ENCODE data around the gene CAPN8.

DNA sequence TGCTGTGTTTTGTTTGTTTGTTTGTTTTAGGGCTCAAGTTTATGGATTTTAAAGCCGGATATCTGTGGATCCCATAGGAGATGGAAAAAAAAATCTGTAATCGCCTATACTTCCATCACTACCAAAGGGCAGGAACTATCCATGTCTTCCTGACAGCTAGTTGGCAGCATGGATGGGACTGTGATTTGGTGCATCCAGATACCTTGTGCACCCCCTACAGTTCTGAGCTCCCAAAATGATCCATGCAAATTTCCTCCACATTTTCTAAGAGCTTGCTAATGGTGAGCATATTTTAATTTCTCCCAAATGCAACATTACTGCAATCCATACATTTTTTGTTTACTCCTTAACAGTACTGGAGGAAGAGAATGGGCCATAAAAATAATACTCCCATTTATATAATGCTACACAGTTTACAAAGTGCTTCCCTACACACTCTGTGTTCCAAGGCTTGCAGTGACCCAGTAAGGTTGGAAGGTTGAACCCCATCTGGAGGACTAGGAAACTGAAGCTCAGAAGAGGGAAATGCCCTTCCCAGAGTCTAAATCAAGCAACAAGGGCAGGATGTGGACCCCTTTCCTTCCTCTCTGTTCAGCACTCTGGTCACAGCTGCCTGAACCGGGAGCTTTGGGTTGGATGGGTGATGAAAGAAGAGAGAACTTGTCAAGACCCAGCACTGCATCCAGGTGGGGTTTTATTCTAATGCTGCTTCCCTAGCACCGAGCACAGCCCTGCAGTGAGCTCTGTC is 48.0 kb downstream of the CAPN8 start:
- TF ChIP-seq, protein P1, sequence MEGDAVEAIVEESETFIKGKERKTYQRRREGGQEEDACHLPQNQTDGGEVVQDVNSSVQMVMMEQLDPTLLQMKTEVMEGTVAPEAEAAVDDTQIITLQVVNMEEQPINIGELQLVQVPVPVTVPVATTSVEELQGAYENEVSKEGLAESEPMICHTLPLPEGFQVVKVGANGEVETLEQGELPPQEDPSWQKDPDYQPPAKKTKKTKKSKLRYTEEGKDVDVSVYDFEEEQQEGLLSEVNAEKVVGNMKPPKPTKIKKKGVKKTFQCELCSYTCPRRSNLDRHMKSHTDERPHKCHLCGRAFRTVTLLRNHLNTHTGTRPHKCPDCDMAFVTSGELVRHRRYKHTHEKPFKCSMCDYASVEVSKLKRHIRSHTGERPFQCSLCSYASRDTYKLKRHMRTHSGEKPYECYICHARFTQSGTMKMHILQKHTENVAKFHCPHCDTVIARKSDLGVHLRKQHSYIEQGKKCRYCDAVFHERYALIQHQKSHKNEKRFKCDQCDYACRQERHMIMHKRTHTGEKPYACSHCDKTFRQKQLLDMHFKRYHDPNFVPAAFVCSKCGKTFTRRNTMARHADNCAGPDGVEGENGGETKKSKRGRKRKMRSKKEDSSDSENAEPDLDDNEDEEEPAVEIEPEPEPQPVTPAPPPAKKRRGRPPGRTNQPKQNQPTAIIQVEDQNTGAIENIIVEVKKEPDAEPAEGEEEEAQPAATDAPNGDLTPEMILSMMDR (conservative IDR thresholded peaks at IDR 0.05): no peak
- TF ChIP-seq ZFX (IDR thresholded peaks at IDR 0.05): no peak

Measured in C4-2B (cell line).